ENCODE results near the gene RAD51D. TPM values are rescaled to one million over a fixed set of nuclear protein-coding genes. Genes with fewer than 3 reads are reported as not detected.

Gene RAD51D
- total and polyA plus RNA-seq, 2 donors (not counting 1 experiment from before 2014, with no cell fraction given), result 12.6 to 15.6 TPM

DNA sequence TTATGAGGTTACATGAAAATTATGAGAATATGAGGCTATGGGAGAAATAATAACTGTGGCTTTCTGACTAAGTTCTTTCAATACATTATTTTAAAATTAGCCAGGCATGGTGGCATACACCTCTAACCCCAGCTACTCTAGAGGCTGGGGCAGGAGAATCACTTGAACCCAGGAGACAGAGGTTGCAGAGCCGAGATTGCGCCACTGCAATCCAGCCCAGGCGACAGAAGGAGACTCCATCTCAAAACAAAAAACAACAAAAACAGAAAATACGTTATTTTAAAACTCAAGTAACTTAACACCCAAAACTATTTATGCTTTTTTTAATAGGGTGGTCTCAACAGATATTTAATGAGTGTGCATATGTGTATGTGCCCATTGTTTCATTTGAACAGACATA, 53.8 kb downstream of the RAD51D start:
- Histone ChIP-seq H3K4me1 (ENCODE audit: control insufficient read depth, extremely low read depth, insufficient read depth, low read length) (peaks cover 13% of the 10 kb centered on the region), H3K79me2 (ENCODE audit: control insufficient read depth, insufficient read depth, low read length) (peaks cover 22% of the 10 kb centered on the region), H3K4me3 (replicated peaks in 1 of 4; ENCODE audit: control extremely low read depth in 1 of 4, insufficient read depth in 1 of 4, low read depth in 3 of 4, low read length in 4 of 4) (no peak overlapping the region), H3K9ac (ENCODE audit: insufficient read depth, low read length) (no peak overlapping the region), H3K4me2 (ENCODE audit: extremely low read depth, insufficient read depth, low read length) (no peak overlapping the region), H3K27me3 (ENCODE audit: control insufficient read depth, insufficient read depth, low read length) (no peaks in the 10 kb centered on the region), H3K36me3 (ENCODE audit: control insufficient read depth, insufficient read depth, low read length) (no peaks in the 10 kb centered on the region), H2AFZ (ENCODE audit: low read length) (no peak overlapping the region), H3K27ac (ENCODE audit: insufficient read depth, low read length) (no peak overlapping the region), H4K20me1 (ENCODE audit: control insufficient read depth, extremely low read depth, insufficient read depth, low read length) (no peaks in the 10 kb centered on the region), H3K9me3 (ENCODE audit: control insufficient read depth, insufficient read depth, low read depth, low read length) (no peaks in the 10 kb centered on the region)
- TF ChIP-seq, protein P1, sequence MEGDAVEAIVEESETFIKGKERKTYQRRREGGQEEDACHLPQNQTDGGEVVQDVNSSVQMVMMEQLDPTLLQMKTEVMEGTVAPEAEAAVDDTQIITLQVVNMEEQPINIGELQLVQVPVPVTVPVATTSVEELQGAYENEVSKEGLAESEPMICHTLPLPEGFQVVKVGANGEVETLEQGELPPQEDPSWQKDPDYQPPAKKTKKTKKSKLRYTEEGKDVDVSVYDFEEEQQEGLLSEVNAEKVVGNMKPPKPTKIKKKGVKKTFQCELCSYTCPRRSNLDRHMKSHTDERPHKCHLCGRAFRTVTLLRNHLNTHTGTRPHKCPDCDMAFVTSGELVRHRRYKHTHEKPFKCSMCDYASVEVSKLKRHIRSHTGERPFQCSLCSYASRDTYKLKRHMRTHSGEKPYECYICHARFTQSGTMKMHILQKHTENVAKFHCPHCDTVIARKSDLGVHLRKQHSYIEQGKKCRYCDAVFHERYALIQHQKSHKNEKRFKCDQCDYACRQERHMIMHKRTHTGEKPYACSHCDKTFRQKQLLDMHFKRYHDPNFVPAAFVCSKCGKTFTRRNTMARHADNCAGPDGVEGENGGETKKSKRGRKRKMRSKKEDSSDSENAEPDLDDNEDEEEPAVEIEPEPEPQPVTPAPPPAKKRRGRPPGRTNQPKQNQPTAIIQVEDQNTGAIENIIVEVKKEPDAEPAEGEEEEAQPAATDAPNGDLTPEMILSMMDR (conservative IDR thresholded peaks at IDR 0.05 in 1 of 2, IDR thresholded peaks at IDR 0.05 in 1 of 2; ENCODE audit: low read depth in 1 of 2, low read length in 2 of 2), result no peak
- no peak for TF ChIP-seq EZH2 (IDR thresholded peaks at IDR 0.05; ENCODE audit: low read length, missing control alignments)
- no peak for DNase-seq (ENCODE audit: low read depth in 2 of 2)

DNA sequence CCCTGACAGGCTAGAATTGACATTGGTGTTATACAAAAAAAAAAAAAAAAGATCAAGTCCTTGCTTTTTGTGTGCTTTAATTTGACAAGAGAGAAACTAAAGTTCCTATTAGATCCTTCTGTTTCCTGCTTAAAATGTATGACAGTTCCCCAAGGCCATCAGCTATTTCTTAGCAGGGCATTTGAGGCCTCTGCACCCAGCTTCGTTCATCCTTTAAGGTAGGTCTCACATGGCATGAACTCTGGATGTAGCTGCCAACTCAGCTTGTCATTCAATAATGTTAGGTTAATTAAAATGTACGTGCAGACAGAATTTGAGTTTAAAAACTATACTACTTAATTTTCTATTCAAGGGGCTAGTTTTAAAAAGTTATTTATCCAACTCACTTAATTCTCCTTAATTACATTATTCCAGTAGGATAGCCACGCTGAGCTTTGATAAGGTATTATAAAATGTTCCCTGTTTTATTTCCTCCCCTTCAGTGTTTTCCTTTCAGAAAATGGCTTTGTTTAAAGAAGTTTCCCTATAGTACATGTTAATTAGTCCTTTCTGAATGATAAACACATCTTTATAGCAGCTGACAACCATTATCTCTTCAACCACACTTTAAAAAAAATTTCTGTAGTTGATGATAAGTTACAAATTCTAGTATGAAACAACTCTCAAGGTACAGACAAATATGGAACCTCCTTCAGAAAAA, 55.0 kb downstream of the RAD51D start:
- no peak for DNase-seq (ENCODE audit: low read depth in 2 of 2)
- peaks cover 17% of the 10 kb centered on the region for H3K79me2 ChIP-seq (ENCODE audit: control insufficient read depth, insufficient read depth, low read length)
- TF ChIP-seq EZH2 (IDR thresholded peaks at IDR 0.05; ENCODE audit: low read length, missing control alignments), result no peak
- TF ChIP-seq, protein P1 (conservative IDR thresholded peaks at IDR 0.05 in 1 of 2, IDR thresholded peaks at IDR 0.05 in 1 of 2; ENCODE audit: low read depth in 1 of 2, low read length in 2 of 2), result no peak
- no peaks in the 10 kb centered on the region for H3K9me3 ChIP-seq (ENCODE audit: control insufficient read depth, insufficient read depth, low read depth, low read length)
- H3K27me3 ChIP-seq (ENCODE audit: control insufficient read depth, insufficient read depth, low read length), result no peaks in the 10 kb centered on the region
- peak overlapping the region; percentile 42 for H3K4me2 ChIP-seq (ENCODE audit: extremely low read depth, insufficient read depth, low read length)
- H3K27ac ChIP-seq (ENCODE audit: insufficient read depth, low read length), result peak overlapping the region; percentile 84
- H4K20me1 ChIP-seq (ENCODE audit: control insufficient read depth, extremely low read depth, insufficient read depth, low read length), result no peaks in the 10 kb centered on the region
- H3K4me1 ChIP-seq (ENCODE audit: control insufficient read depth, extremely low read depth, insufficient read depth, low read length), result peaks cover 13% of the 10 kb centered on the region
- H3K9ac ChIP-seq (ENCODE audit: insufficient read depth, low read length), result no peak overlapping the region
- H3K4me3 ChIP-seq (replicated peaks in 1 of 4; ENCODE audit: control extremely low read depth in 1 of 4, insufficient read depth in 1 of 4, low read depth in 3 of 4, low read length in 4 of 4), result no peak overlapping the region
- H2AFZ ChIP-seq (ENCODE audit: low read length), result no peak overlapping the region
- H3K36me3 ChIP-seq (ENCODE audit: control insufficient read depth, insufficient read depth, low read length), result no peaks in the 10 kb centered on the region

- Histone ChIP-seq H3K27ac (ENCODE audit: insufficient read depth, low read length) (peak within 1 kb of the TSS; percentile 84), H4K20me1 (ENCODE audit: control insufficient read depth, extremely low read depth, insufficient read depth, low read length) (no peaks in the 10 kb centered on the region), H3K9ac (ENCODE audit: insufficient read depth, low read length) (peak within 1 kb of the TSS; percentile 40), H3K9me3 (ENCODE audit: control insufficient read depth, insufficient read depth, low read depth, low read length) (no peaks in the 10 kb centered on the region), H3K79me2 (ENCODE audit: control insufficient read depth, insufficient read depth, low read length) (peaks cover 14% of the 10 kb centered on the region), H3K4me2 (ENCODE audit: extremely low read depth, insufficient read depth, low read length) (peak within 1 kb of the TSS; percentile 61), H3K36me3 (ENCODE audit: control insufficient read depth, insufficient read depth, low read length) (no peaks in the 10 kb centered on the region), H3K4me3 (replicated peaks in 1 of 4; ENCODE audit: control extremely low read depth in 1 of 4, insufficient read depth in 1 of 4, low read depth in 3 of 4, low read length in 4 of 4) (peak within 1 kb of the TSS in 2 of 4 experiments; percentile 44 to 48), H2AFZ (ENCODE audit: low read length) (peak within 1 kb of the TSS; percentile 12), H3K4me1 (ENCODE audit: control insufficient read depth, extremely low read depth, insufficient read depth, low read length) (peaks cover 10% of the 10 kb centered on the region), H3K27me3 (ENCODE audit: control insufficient read depth, insufficient read depth, low read length) (no peaks in the 10 kb centered on the region)
- DNase-seq (ENCODE audit: low read depth in 2 of 2), result peak; percentile 97 to 98
- TF ChIP-seq EZH2 (IDR thresholded peaks at IDR 0.05; ENCODE audit: low read length, missing control alignments), result no peak
- TF ChIP-seq, protein P1 (conservative IDR thresholded peaks at IDR 0.05 in 1 of 2, IDR thresholded peaks at IDR 0.05 in 1 of 2; ENCODE audit: low read depth in 1 of 2, low read length in 2 of 2), result peak; percentile 15 to 18
These were observed 56.0 kb downstream of the RAD51D start, which contains the start of gene RFFL for GRCh38 chr17:35063514-35064223. TSS of gene RFFL (minus strand) at chr17:35063707. CDS start at chr17:35026553, 37,154 bp downstream.

Data from fibroblast of lung (primary cell).